ENCODE results near the gene PGAP2.

PGAP2 gene

DNA sequence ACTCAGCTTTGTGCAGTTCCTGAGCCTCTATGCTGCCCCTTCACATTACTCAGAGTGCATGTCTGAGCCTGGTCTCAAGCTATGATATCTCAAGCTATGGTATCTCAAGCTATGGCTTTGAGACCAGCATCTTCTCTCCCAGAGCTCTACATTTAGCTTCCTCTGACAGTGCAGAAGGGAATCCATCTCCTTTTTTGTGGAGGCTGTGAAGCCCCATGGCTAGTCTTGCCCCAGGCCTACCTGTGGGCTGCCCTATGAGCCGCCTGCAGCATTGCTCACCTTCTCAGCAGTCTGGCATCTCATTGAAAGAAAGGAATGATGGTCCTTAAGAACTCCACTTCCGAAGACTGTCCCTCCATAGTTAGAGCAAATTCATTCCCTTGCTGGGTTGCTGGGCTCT is 12.6 kb downstream of the PGAP2 start:
- TF ChIP-seq, protein P1, sequence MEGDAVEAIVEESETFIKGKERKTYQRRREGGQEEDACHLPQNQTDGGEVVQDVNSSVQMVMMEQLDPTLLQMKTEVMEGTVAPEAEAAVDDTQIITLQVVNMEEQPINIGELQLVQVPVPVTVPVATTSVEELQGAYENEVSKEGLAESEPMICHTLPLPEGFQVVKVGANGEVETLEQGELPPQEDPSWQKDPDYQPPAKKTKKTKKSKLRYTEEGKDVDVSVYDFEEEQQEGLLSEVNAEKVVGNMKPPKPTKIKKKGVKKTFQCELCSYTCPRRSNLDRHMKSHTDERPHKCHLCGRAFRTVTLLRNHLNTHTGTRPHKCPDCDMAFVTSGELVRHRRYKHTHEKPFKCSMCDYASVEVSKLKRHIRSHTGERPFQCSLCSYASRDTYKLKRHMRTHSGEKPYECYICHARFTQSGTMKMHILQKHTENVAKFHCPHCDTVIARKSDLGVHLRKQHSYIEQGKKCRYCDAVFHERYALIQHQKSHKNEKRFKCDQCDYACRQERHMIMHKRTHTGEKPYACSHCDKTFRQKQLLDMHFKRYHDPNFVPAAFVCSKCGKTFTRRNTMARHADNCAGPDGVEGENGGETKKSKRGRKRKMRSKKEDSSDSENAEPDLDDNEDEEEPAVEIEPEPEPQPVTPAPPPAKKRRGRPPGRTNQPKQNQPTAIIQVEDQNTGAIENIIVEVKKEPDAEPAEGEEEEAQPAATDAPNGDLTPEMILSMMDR (conservative IDR thresholded peaks at IDR 0.05), result no peak

DNA sequence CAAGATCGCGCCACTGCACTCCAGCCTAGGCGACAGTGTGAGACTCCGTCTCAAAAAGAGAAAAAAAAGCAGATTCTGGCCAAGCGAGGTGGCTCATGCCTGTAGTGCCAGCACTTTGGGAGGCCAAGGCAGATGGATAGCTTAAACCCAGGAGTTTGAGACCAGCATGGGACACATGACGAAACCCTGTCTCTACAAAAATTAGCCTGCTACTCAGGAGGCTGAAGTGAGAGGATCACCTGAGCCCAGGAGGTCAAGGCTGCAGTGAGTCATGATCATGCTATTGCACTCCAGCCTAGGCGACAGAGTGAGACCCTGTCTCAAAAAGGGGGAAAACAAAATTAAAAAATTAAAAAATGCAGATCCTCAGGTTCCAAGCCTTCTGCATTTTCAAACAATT is 14.0 kb downstream of the PGAP2 start:
- TF ChIP-seq, protein P1 (conservative IDR thresholded peaks at IDR 0.05), result no peak
- H3K27ac ChIP-seq, result no peak overlapping the region

More for the DNA sequence above, 12.6 kb downstream of the PGAP2 start:
- no peak overlapping the region for H3K27ac ChIP-seq

DNA sequence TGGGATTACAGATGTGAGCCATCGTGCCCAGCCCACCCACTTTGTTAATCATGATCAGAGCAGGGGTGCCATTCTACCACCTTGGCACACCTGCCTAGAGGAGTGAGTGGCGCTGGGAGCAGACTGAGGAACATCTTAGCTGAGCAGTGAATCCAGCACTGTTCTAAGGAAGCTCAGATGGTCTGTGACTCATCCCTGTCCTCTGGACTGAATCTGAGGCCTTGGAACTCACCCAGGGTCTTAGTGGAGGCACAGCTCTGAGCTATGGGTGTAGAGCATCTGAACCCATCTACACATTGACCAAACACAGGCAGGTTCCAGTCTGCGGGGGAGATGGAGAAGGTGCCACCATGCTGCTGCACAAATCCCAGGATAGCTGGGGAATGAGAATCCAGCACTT is 14.9 kb downstream of the PGAP2 start:
- TF ChIP-seq, protein P1 (conservative IDR thresholded peaks at IDR 0.05), result no peak

DNA sequence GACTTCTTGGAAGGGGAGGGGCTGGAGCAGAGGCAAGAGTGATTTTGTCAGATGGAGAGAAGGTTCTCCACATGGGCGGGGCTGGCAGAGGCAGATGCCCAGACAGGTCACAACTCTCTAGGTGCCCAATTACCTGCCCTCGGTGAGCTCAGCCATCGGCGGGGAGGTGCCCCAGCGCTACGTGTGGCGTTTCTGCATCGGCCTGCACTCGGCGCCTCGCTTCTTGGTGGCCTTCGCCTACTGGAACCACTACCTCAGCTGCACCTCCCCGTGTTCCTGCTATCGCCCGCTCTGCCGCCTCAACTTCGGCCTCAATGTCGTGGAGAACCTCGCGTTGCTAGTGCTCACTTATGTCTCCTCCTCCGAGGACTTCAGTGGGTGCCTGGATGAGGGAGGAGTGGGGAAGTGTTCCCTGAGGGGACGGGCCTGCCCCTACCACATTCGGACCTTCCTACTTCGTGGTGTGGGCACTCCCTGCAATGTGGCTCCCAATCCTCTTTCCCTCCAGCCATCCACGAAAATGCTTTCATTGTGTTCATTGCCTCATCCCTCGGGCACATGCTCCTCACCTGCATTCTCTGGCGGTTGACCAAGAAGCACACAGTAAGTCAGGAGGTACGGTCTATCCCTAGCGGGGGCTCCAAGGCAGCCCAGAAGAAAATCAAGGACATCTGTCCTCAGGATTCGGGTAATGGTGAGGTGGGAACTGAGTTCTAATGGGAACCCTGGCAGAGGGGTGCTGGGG is 15.6 kb downstream of the PGAP2 start:
- TF ChIP-seq, protein P1 (conservative IDR thresholded peaks at IDR 0.05), result no peak
- H3K27ac ChIP-seq, result no peak overlapping the region

More for the DNA sequence above, 14.9 kb downstream of the PGAP2 start:
- no peak overlapping the region for H3K27ac ChIP-seq

DNA sequence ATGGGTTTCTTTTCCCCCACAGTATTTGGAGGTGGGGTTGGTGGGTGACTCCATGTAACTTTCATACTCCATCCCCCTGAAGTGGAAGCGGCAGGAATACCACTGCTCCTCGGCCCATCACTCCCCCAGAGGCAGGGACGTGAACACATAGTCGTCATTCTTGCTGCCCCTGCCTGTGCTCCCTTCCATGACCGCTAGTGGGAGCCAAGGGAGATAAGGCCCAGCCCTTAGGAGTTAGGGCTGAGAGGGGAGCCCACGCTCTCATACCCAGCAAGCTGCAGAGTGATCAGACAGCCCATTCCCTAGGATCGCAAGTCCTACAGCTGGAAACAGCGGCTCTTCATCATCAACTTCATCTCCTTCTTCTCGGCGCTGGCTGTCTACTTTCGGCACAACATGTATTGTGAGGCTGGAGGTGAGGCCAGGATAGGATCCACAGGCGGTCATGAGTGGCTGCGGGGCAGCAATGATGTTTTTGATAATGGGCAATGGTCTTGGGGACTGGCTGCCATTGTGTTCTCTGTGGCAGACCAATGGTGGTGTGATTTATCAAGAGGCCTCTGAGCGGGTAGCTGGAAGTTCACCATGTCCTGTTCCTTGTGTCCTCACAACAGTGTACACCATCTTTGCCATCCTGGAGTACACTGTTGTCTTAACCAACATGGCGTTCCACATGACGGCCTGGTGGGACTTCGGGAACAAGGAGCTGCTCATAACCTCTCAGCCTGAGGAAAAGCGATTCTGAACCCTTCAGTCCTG is 16.5 kb downstream of the PGAP2 start:
- TF ChIP-seq, protein P1 (conservative IDR thresholded peaks at IDR 0.05), result no peak; the same call in 1 of the 2 replicates
- H3K27ac ChIP-seq, result no peak overlapping the region

DNA sequence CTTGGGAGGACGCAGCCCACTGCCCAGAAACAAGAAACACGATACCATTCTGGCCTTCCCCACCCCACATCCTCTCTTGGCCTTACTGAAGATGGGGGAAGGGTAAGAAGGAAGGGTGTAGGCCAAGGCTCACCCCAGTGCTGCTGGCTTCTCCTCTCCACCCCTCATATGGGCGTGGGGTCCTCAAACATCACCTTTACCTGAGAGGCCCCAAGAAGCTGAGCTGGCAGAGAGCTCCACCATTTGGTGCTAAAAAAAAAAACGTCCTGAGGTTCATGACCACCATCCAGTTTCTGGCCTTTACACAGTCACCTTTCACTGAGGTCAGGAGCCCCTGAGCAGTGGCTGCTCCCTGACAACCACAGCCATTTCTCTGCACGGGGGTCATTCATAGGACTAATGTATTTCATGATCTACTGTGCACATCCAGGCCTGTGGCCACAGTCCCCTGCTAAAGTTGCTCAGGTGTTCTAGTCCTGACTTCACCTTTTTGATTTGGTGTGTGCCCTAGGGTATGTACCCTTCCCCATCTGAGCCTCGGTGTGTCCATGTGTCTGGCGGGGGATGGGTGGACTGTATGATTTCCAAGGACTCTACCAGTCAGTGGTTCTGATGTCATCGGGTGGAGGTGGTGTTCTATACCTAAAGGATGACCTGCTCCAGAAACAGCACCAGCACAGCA is 17.3 kb downstream of the PGAP2 start:
- TF ChIP-seq, protein P1 (conservative IDR thresholded peaks at IDR 0.05), result no peak
- H3K27ac ChIP-seq, result no peak overlapping the region

DNA sequence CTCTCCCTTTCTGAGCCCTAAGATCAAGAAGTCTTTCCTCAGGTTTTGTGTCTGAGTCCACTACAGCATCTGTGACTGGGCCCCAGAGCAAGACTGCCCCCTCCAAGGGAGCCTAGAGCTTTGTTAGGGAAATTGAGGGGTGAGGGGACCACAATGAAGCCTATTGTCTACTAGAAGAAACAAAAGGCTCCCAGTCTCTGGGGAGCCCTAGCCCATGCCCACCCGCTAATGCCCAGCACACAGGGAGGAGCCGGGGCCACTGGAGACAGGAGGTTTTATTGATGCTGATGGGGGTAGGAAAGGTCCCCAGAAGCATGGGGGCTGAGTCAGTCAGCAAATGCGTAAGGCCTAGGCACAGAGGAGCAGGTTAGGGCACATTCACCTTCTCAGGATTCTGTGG is 18.4 kb downstream of the PGAP2 start:
- no peak overlapping the region for H3K27ac ChIP-seq

More for the DNA sequence above, 18.4 kb downstream of the PGAP2 start:
- TF ChIP-seq, protein P1 (conservative IDR thresholded peaks at IDR 0.05), result no peak
